WTC11 (cell line): ENCODE data around the gene ERC1. TPM values are rescaled to one million over a fixed set of nuclear protein-coding genes. Genes with fewer than 3 reads are reported as not detected.
A peak's percentile ranks its signal among the peaks of the same experiment; 100 is the strongest.
"Not testable (repeated sequence)": the region's sequence is repeated elsewhere in the genome, so short reads cannot be mapped to it uniquely, and the experiment has no call there.

Experiments used
- ATAC-seq: fragments of 200-7000 bp; cut with Tn5 transposase; 2 replicates; pipeline ENCODE4 v1.10.0; 2021; ENCODE audit warnings: mild to moderate bottlenecking, moderate library complexity
- CTCF ChIA-PET: fragments of 300-600 bp; sonication (Branson Sonifier 250); formaldehyde crosslinking; loops from one replicate; lab custom pipeline; 2021; ENCODE audit warnings: antibody characterized with exemption; lab: Charles Lee
- POLR2A ChIA-PET: fragments of 350-600 bp; sonication (Branson Sonifier 250); formaldehyde crosslinking; loops from one replicate; lab custom pipeline; 2021; ENCODE audit warnings: antibody characterized with exemption; lab: Charles Lee
- DNase-seq: peaks from one replicate; pipeline ENCODE4 v3.0.0; 2021; ENCODE audit warnings: low spot score
- H3K27ac Mint-ChIP-seq: 2 replicates; pipeline ENCODE4 v1.8.0; 2021; ENCODE audit warnings: mixed read lengths
- H3K27me3 Mint-ChIP-seq: 2 replicates; pipeline ENCODE4 v1.8.0; 2021; ENCODE audit warnings: low read depth, mild to moderate bottlenecking, moderate library complexity, mixed read lengths
- H3K36me3 Mint-ChIP-seq: 2 replicates; pipeline ENCODE4 v1.8.0; 2021; ENCODE audit warnings: mixed read lengths
- H3K4me1 Mint-ChIP-seq: 2 replicates; pipeline ENCODE4 v1.8.0; 2022; ENCODE audit warnings: mixed read lengths
- H3K4me3 Mint-ChIP-seq: 2 replicates; pipeline ENCODE4 v1.8.0; 2021; ENCODE audit warnings: mild to moderate bottlenecking, moderate library complexity, mixed read lengths
- H3K9me3 Mint-ChIP-seq: 2 replicates; pipeline ENCODE4 v1.8.0; 2021; ENCODE audit warnings: mixed read lengths
- ATF1 ChIP-seq: sonication (generic); formaldehyde crosslinking; IDR thresholded peaks from 2 replicates; pipeline ENCODE4 v1.8.1; 2023; ENCODE audit warnings: mild to moderate bottlenecking, moderate library complexity, missing genetic modification reagents
- ATF3 ChIP-seq: sonication (generic); formaldehyde crosslinking; conservative IDR thresholded peaks from 2 replicates; pipeline ENCODE4 v1.8.1; 2022; ENCODE audit warnings: mild to moderate bottlenecking, missing genetic modification reagents
- E2F1 ChIP-seq: sonication (generic); formaldehyde crosslinking; IDR thresholded peaks from 2 replicates; pipeline ENCODE4 v1.8.0; 2022; ENCODE audit warnings: mild to moderate bottlenecking, missing genetic modification reagents
- ERG ChIP-seq: fragments of 250-450 bp; sonication (Bioruptor Pico); IDR thresholded peaks from 2 replicates; pipeline ENCODE4 v1.8.0; 2021; ENCODE audit warnings: mild to moderate bottlenecking
- ESRRA ChIP-seq: sonication (generic); formaldehyde crosslinking; IDR thresholded peaks from 2 replicates; pipeline ENCODE4 v1.8.1; 2022; ENCODE audit warnings: mild to moderate bottlenecking, missing genetic modification reagents, borderline replicate concordance
- FOXK1 ChIP-seq: sonication (generic); formaldehyde crosslinking; IDR thresholded peaks from 2 replicates; pipeline ENCODE4 v1.8.0; 2022; ENCODE audit warnings: mild to moderate bottlenecking, moderate library complexity, missing genetic modification reagents
- GABPB1 ChIP-seq: sonication (generic); formaldehyde crosslinking; IDR thresholded peaks from 2 replicates; pipeline ENCODE4 v1.8.1; 2023; ENCODE audit warnings: mild to moderate bottlenecking, missing genetic modification reagents
- GRHL2 ChIP-seq: fragments of 250-450 bp; sonication (Bioruptor Pico); IDR thresholded peaks from 2 replicates; pipeline ENCODE4 v1.8.0; 2022; ENCODE audit warnings: mild to moderate bottlenecking, moderate library complexity; ENCODE audit not compliant: insufficient replicate concordance, severe bottlenecking
- GTF2I ChIP-seq: fragments of 250-450 bp; sonication (Bioruptor Pico); conservative IDR thresholded peaks from 2 replicates; pipeline ENCODE4 v1.4.0; 2021; ENCODE audit warnings: mild to moderate bottlenecking
- IRF2 ChIP-seq: sonication (generic); formaldehyde crosslinking; IDR thresholded peaks from 2 replicates; pipeline ENCODE4 v1.8.0; 2022; ENCODE audit warnings: low read depth, missing genetic modification reagents, borderline replicate concordance
- MAX ChIP-seq: sonication (generic); formaldehyde crosslinking; IDR thresholded peaks from 2 replicates; pipeline ENCODE4 v1.8.0; 2022; ENCODE audit warnings: mild to moderate bottlenecking, missing genetic modification reagents
- MXD4 ChIP-seq: fragments of 250-450 bp; sonication (Bioruptor Pico); IDR thresholded peaks from 2 replicates; pipeline ENCODE4 v1.8.0; 2021; ENCODE audit warnings: mild to moderate bottlenecking, moderate library complexity, borderline replicate concordance
- NFATC4 ChIP-seq: fragments of 250-450 bp; sonication (Bioruptor Pico); IDR thresholded peaks from 2 replicates; pipeline ENCODE4 v1.9.0; 2021; ENCODE audit warnings: mild to moderate bottlenecking
- NFE2L1 ChIP-seq: sonication (generic); formaldehyde crosslinking; IDR thresholded peaks from 2 replicates; pipeline ENCODE4 v1.8.1; 2023; ENCODE audit warnings: missing genetic modification reagents
- NR2C2 ChIP-seq: sonication (generic); formaldehyde crosslinking; IDR thresholded peaks from 2 replicates; pipeline ENCODE4 v1.8.0; 2022; ENCODE audit warnings: mild to moderate bottlenecking, missing genetic modification reagents
- RELA ChIP-seq: sonication (generic); formaldehyde crosslinking; IDR thresholded peaks from 2 replicates; pipeline ENCODE4 v1.8.1; 2022; ENCODE audit warnings: missing genetic modification reagents, mild to moderate bottlenecking, borderline replicate concordance
- RORB ChIP-seq: fragments of 250-450 bp; sonication (Bioruptor Pico); IDR thresholded peaks from 2 replicates; pipeline ENCODE4 v1.9.0; 2021; ENCODE audit warnings: mild to moderate bottlenecking
- SMAD4 ChIP-seq: sonication (generic); formaldehyde crosslinking; IDR thresholded peaks from 2 replicates; pipeline ENCODE4 v1.8.0; 2022; ENCODE audit warnings: mild to moderate bottlenecking, missing genetic modification reagents
- TCF7 ChIP-seq: sonication (generic); formaldehyde crosslinking; IDR thresholded peaks from 2 replicates; pipeline ENCODE4 v1.8.0; 2022; ENCODE audit warnings: mild to moderate bottlenecking, low read depth, missing genetic modification reagents, moderate library complexity
- TEAD4 ChIP-seq: sonication (generic); formaldehyde crosslinking; IDR thresholded peaks from 2 replicates; pipeline ENCODE4 v1.8.0; 2022; ENCODE audit warnings: mild to moderate bottlenecking, missing genetic modification reagents
- ZBTB21 ChIP-seq: sonication (generic); formaldehyde crosslinking; IDR thresholded peaks from 2 replicates; pipeline ENCODE4 v1.8.1; 2023; ENCODE audit warnings: mild to moderate bottlenecking, missing genetic modification reagents, borderline replicate concordance
- ZBTB43 ChIP-seq: sonication (generic); formaldehyde crosslinking; IDR thresholded peaks from 2 replicates; pipeline ENCODE4 v1.8.1; 2023; ENCODE audit warnings: mild to moderate bottlenecking, missing genetic modification reagents
- ZNF121 ChIP-seq: sonication (generic); formaldehyde crosslinking; IDR thresholded peaks from 2 replicates; pipeline ENCODE4 v1.8.0; 2023; ENCODE audit warnings: missing genetic modification reagents
- ZNF138 ChIP-seq: sonication (generic); formaldehyde crosslinking; conservative IDR thresholded peaks from 2 replicates; pipeline ENCODE4 v1.8.1; 2022; ENCODE audit warnings: mild to moderate bottlenecking, moderate library complexity, missing genetic modification reagents
- ZNF232 ChIP-seq: sonication (generic); formaldehyde crosslinking; IDR thresholded peaks from 2 replicates; pipeline ENCODE4 v1.8.0; 2022; ENCODE audit warnings: mild to moderate bottlenecking, missing genetic modification reagents
- ZNF317 ChIP-seq: sonication (generic); formaldehyde crosslinking; IDR thresholded peaks from 2 replicates; pipeline ENCODE4 v1.8.1; 2023; ENCODE audit warnings: low read depth, mild to moderate bottlenecking, moderate library complexity, missing genetic modification reagents, borderline replicate concordance
- ZNF671 ChIP-seq: fragments of 250-450 bp; sonication (Bioruptor Pico); IDR thresholded peaks from 2 replicates; pipeline ENCODE4 v1.8.0; 2021; ENCODE audit warnings: mild to moderate bottlenecking
- ZSCAN18 ChIP-seq: fragments of 250-450 bp; sonication (Bioruptor Pico); IDR thresholded peaks from 2 replicates; pipeline ENCODE4 v2.1.2; 2022; ENCODE audit warnings: mild to moderate bottlenecking, moderate library complexity
- total RNA-seq: library from RNA; stranded (reverse); gene quantifications from 3 replicates; pipeline ENCODE4 v1.2.3, GENCODE V29; 2021

Gene ERC1
- total RNA-seq, 1 experiment from 2014 or later = 47.5 TPM

GRCh38 chr12:997505-997904 is 6.5 kb downstream of the ERC1 start:
- Mint-ChIP-seq H3K4me3 (no peak overlapping the region), H3K27me3 (no peaks in the 10 kb centered on the region), H3K9me3 (no peaks in the 10 kb centered on the region), H3K4me1 (peaks cover 3% of the 10 kb centered on the region), H3K27ac (peak overlapping the region; percentile 1; the same call in 1 of the 2 replicates), H3K36me3 (peaks cover 5% of the 10 kb centered on the region)
- ATAC-seq (no peak), DNase-seq (no peak)
- CTCF ChIA-PET = interaction anchor here (0.7 kb wide), 1 partner anchor 48 kb away, joined by 3 read pairs; the partner anchor contains the start of gene RAD52
- POLR2A ChIA-PET = interaction anchor here (0.6 kb wide), 1 partner anchor 91 kb away, joined by 6 read pairs; no protein-coding TSS in a partner anchor
- TF ChIP-seq ATF1 (CRISPR knock-in tag) (no peak), ZNF671 (CRISPR knock-in tag) (no peak), ZBTB21 (no peak), FOXK1 (CRISPR knock-in tag) (no peak), NR2C2 (no peak), ERG (no peak), TCF7 (no peak), MAX (no peak), RELA (CRISPR knock-in tag) (no peak), IRF2 (CRISPR knock-in tag) (no peak), NFATC4 (CRISPR knock-in tag) (no peak), ZNF317 (CRISPR knock-in tag) (no peak), ESRRA (CRISPR knock-in tag) (no peak), NFE2L1 (CRISPR knock-in tag) (no peak), GRHL2 (no peak)

- Mint-ChIP-seq H3K9me3 (no peaks in the 10 kb centered on the region), H3K4me1 (peaks cover under 1% of the 10 kb centered on the region), H3K36me3 (peaks cover 5% of the 10 kb centered on the region), H3K27ac (0 out of 2 replicates have a peak overlapping the region, but pooled peaks have one; percentile 16), H3K27me3 (no peaks in the 10 kb centered on the region), H3K4me3 (no peak overlapping the region)
- DNase-seq = no peak
- ChIA-PET POLR2A (interaction anchor here (0.6 kb wide), 1 partner anchor 91 kb away, joined by 6 read pairs; no protein-coding TSS in a partner anchor), CTCF (interaction anchor here (0.7 kb wide), 1 partner anchor 49 kb away, joined by 3 read pairs; the partner anchor contains the start of gene RAD52)
- no peak for TF ChIP-seq ZNF232 (CRISPR knock-in tag)
- no peak for TF ChIP-seq ZBTB43 (CRISPR knock-in tag)
- TF ChIP-seq NFATC4 (CRISPR knock-in tag) = no peak
- TF ChIP-seq MXD4 (CRISPR knock-in tag) = no peak
- no peak for TF ChIP-seq TEAD4
- no peak for TF ChIP-seq ZNF121
- no peak for TF ChIP-seq ZSCAN18 (CRISPR knock-in tag)
- no peak for TF ChIP-seq GABPB1 (CRISPR knock-in tag)
- no peak for TF ChIP-seq SMAD4 (CRISPR knock-in tag)
- TF ChIP-seq ZNF671 (CRISPR knock-in tag) = no peak
- TF ChIP-seq RORB (CRISPR knock-in tag) = no peak
- no peak for TF ChIP-seq GTF2I (CRISPR knock-in tag)
- TF ChIP-seq ERG = no peak
- TF ChIP-seq ZNF138 (CRISPR knock-in tag) = no peak
- TF ChIP-seq E2F1 = no peak
- no peak for TF ChIP-seq ATF3 (CRISPR knock-in tag)
- no peak for ATAC-seq
Measured at GRCh38 chr12:998020-998874, 7.2 kb downstream of the ERC1 start.

- H3K27me3 Mint-ChIP-seq, H3K36me3 Mint-ChIP-seq, DNase-seq, H3K4me3 Mint-ChIP-seq, H3K27ac Mint-ChIP-seq, H3K9me3 Mint-ChIP-seq, ATAC-seq, H3K4me1 Mint-ChIP-seq, POLR2A ChIA-PET: not testable (repeated sequence)
- CTCF ChIA-PET = interaction anchor here (0.7 kb wide), 1 partner anchor 93 kb away, joined by 3 read pairs; no protein-coding TSS in a partner anchor
Measured at GRCh38 chr12:999736-1000135, 8.7 kb downstream of the ERC1 start.
